NCI-H146 (cell line): ENCODE results near the gene NTN1.

Source experiments
- DNase-seq: peaks from one replicate; lab custom pipeline; 2025; lab: John Stamatoyannopoulos, UW

NTN1 gene

DNA sequence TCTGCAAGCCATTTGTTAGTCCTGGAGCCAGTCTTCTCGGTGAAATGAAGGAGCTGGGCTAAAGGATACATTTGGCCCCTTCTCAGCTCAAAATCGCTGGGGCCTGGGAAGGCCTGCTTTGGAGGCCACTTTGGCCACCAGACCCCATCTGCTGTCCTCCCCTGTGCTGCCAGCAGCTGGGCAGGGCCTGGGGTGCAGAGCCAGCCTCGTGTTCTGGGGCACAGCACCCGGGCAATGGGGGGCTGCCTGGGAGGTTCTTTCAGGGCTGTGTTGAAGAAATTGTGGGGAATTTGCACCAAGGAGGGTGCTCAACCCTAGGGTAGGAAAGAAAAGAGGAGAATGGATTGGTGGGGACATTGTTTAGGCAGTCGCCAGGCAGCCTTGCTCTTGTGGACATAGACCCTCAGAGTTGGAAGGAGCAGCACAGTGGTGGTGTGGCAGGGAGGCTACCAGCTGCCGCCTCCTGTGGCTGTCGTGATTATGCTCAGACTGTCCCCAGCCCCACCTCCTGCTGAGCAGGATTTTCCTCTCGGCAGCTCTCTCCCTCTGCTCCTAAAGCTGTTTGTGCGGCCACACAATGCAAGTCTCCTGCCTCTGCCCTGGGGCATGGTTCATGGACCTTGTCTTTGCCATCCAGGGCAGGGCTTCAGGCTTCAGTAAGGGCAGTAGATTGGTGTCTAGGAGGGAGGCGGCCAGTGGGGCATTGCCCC lies 174.8 kb downstream of the NTN1 start:
- DNase-seq, result peak; percentile 96

DNA sequence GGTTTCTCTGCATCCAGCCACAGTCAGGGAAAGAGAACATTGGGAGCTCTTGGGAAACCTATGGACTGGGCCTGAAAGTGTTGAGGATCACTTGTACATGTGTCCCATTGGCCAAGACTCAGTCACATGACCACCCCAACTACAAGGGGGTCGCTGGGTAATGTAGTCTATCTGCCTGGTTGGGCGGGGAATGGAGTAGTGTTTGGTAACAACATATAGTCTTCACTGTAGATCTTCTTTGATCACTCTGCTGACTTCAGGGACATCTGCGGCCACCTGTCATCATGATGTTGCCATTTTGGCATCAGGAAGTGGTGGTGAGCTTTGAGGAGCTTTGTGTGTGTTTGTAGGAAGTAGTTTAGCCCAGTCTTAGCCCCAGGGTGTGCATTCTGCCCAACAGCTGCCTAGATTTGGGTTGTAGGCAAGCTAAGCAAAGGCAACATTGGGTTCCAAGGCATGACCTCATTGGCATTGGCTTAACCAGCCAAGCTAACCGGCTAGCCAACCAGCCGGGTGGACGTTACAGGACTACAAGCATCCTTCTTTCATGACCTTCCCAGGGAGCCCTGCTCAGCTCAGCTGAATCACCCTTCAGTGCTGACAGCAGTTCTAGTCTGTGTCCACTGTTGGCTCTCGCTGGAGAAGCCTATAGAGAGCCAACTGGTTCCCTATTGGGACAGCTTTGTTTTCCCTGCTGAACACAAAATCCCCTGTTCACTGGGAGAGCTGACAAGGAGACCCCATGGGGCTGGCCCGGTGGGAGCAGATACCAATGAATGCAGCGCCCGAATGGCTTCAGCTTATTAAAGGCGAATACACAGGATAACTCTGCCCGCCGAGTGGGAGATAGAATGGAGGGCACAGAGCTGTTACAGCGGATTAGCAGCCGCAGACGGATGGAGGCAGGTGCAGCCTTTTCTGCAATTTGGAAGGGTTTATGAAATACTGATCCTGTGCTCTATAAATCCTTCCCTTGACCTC lies 178.6 kb downstream of the NTN1 start:
- peak; percentile 32 for DNase-seq

DNA sequence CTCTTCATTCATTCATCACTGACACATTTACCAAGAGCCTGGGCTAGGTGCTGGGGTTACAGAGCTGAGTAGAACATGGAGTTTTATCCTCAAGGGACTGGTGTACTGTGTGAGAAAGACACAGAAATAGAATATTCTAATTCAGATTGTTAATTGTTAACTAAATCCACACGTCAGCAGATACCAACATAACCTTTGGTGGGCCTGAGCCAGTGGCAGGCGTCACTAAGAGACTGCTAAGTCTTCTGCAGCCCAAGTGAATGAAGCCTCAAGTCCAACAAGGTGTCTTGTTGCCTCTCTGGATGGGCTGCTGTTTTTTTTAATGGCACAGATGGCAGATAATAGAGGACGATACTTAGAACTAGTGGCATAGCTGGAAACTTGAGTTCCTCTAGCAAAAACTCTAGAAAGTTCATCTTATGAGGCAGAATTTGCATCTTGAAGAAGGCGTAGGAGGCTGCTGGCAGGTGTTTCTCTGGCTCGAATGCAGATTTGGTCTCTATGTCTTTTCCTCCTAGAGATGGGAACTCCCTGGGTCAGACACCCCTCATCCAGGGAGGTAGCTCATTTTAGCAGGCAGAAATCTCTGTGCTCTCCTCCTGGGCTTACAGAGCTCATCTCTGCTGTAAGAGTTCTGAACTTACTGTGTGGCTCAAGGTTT lies 179.5 kb downstream of the NTN1 start:
- DNase-seq, result no peak

DNA sequence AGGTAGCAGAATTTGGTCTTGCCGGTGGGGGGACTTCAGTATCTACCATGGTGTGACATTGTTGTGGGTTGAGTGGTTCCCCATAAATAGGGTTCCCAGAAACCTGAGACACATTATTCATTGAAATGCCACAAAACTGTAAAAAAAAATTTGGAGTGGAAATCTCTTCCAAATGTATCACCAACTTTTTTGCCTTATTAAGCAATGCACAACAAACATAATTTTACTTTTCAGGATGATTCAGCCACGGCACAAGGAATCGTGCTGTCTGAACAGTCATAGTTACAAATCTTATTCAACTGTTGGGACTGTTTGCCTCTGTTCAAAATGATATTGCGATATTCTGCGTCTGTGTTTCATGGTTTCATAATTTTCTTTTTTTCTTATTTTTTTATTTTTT lies 181.2 kb downstream of the NTN1 start:
- no peak for DNase-seq

DNA sequence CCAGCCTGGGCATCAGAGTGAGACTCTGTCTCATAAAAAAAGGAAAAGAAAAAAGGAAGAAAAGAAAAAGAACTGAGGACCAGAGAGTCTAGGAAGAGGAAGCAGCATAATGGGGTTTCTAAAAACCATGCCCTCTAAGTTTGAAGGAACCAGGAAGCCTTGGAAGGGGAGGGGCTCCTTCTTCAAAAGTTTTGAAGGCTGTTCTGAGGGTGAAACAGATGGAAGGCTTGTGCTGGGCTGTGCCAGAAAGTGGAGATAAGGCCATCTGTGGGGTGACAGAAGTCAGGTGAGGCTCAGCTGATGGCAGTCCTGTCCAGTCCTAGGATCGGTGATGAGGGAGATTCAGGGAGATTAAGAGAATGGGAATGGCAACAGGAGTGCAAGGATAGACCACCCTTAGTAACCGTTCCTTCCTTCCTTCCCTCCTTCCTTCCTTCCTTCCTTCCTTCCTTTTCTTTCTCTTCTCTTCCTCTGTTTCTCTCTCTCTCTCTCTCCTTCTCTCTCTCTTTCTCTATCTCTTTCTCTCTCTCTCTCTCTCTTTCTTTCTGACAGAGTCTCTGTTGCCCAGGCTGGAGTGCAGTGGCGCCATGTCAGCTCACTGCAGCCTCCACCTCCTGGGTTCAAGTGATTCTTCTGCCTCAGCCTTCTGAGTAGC lies 182.6 kb downstream of the NTN1 start:
- no peak for DNase-seq

DNA sequence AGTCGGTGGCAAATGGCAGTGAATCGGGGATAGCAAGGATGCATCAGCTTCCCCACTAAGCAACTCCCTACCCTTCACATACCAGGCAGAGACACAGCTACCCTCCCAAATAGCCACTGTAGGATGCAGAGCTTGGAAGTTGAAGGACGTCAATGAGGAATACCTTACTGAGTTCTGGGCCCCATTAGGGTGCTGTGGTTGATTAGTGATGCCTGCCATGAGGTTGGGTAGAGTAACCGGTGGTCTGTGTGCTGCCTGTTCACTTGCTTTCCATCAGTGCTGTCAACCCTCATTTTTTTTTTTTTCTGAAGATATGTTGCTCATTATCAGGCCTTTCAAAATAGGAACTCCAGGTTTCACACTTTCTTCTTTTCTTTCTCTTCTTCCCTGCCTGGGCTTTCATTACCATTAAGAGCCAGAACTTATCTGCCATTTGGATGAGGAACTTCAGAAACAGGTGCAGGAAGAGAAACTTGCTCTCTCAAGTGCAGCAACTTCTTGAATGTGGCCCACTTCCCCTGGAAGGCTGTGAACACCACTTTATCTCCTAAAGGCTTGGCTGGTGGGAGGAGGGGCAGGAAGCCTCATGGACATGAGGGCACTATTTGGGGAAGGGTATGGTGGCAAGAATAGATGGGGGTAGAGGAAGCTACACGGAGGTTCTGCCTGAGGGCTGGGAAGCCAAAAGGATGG lies 183.5 kb downstream of the NTN1 start:
- no peak for DNase-seq

DNA sequence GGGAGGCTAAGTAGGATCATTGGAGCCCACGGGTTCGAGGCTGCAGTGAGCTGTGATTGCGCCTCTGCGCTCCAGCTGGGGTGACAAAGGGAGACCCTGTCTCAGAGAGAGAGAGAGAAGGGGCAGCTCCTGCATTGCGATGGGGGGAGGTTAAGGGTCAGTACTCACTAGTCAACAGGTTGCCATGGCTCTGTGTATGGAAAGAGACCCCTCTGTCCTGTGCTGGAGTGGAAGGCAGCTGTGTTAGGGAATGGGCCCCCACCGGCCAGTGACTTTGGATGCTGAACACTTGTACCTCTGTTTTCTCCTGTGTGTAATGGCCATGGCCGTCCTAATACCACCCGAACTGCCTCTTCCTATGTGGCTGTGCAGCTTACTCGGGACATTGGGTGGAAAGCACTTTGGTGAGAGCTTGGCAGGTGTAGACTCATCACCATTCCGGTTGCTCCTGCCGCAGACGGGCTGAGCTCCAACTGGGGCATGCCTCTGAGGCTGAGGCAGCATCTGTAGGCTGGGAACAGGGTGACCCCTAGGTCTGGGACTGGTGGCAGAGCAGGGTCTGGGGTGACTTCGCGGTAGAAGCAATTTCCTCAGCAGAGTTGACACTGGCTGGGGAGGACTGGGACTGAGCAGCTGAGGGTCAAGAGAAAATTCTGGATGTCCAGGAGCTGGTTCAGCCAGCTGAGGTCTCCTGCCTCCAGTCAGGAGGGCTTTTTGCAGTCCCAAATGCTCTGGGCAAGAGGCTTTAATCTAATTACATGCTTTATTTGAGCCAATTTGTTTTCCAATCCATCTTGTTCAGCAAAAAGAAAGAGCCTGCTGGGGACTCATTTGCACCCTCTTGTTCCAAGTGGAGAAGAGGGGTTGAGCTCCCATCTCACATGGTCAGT lies 184.5 kb downstream of the NTN1 start:
- DNase-seq, result no peak

DNA sequence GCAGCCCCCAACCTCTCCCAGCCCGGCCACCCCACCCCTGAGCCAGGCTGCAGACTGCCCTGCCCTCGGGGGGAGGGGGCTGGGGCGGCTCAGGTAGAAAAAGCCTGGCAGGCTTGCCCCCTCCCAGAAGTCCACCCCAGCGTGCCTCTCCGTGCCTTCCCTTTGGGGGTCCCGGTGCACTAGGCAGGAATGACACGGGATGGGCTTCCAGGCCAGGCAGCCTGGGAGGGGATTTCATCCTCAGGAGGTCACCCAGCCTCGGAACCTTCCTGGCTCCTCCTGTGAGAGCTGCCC lies 185.0 kb downstream of the NTN1 start:
- DNase-seq, result no peak

DNA sequence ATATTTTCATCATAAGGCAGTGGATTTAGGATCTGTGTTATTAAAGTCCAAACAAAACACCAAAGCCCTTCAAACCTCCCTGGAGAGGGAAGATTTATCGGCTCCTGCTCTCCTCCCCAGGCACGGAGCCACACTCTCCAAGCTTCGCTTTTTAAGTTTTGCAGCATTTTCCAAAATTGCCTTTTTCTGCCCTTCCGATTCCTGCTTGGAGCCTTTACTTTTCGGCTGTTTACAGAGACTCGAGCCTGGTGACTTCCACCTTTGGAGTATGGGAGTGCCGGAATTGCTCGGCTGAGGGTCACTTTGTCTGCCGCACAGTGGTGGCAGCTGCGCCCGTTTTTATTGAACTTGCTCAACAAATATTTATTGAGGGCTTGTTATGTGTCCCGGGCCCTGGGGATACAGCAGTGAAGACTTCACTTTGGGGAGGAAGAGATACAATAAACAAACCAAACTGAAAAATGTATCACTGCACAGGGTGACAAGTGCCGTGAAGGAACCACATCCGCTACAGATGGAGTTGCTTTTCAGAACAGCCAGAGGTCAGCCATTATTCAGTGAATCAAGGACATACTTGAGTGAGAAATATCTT lies 185.5 kb downstream of the NTN1 start:
- peak; percentile 63 for DNase-seq

DNA sequence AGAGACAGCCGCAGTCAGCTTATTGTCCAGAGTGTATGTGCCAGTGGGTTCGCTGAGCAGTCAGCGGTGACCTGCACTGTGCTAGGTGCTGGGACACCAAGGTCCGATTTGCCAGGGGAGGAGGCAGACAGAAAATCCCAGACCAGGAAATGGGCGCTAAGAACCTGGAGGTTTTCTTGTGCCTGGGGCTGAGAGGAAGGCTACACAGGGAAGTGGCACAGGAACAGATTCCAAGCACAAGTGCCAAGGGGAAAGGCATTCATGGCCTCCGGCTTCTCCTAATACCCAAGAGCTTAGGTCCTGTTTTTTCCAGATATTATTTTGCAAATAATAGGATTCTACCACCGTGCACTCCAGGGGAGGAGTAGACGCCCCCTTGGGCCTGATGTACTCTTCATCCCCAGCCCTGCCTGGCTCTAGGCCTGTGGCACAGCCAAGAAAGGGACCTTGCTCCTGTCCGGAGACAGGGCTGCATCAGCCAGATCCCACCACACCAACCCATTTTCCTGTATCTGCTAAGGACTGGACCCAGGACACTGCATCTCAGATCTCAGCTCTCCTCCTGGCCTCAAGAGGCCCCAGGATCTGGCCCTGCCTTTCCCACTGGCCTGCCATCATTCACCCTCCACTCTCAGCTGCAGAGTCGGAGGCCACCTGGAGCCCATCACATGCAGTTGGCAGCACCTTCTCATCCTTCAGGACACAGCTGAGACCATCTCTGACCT lies 187.2 kb downstream of the NTN1 start:
- DNase-seq, result no peak

DNA sequence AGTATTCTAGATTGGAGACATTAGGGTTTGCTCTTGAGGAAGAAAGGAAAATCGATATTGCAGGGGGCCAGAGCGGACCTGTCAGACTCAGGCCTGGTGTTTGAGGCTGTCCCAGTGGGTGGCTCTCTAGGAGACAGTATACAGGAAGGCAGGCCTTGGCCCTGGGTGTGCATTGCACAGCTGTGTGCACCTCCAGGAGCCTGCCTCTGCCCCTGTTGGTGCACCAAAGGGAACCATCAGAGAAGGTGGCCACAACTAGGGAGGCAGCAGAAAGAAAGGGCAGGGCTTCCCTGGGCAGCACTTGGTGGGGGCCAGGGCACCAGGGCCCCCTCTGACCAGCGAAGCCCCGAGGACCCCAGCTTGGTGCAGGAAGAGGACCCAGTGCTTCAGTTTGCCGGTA lies 188.0 kb downstream of the NTN1 start:
- DNase-seq, result no peak

DNA sequence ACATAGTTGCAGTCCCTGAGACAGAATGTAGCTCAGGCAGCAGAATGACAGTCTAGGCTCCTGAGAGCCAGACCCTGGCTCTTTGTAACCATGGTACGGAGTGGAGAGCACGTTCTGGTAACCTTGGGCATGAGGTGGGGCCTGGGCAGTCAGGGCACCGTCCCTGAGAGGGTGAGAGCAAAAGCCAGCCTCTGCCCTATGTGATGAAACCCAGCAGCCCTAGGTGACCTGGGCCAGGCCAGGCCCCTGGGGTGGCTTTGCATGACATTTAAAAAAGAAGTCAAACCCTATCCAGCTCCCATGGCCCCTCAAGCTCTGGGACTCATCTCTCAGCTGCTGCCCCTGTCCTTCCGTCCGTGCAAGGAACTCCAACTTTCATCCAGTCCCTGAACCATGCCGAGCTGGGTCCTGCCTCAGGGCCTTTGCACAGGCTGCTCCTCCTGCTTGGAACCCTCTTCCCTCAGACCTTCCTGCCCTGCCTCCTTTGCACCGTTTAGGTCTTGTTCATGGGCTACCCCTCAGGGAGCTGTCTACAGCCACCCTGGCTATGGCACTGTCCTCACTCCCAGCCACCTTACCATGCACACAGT lies 188.6 kb downstream of the NTN1 start:
- DNase-seq, result no peak

DNA sequence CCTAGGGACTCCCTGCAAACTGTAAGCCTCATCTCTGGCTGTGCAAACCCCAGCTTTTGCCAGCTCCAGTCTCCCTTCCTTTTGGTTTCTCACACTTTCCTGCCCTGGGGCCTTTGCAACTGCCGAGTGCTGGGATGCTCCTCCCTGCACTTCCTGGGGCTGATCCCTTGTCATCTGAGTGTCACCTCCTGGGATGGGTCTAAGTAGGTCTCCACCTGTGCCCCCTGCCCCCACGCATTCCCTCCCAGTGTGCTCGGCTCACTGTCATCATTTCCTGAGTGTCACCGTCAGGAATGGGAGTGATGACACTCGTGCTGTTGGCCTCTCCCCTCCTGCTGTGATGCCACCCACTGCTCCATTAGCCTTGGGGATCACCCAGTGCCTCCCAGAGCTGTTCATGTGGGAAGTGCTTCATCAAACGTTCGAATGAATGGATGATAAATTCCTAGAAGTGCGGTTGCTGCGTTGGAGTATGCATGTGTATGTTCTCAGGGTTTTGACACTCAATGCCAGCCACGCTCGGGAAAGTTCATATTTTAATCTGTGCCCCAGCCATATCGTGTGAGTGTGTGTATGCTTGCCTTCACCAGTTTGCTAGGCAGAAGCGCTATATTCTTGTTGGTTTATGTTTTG lies 189.9 kb downstream of the NTN1 start:
- DNase-seq, result peak; percentile 76

DNA sequence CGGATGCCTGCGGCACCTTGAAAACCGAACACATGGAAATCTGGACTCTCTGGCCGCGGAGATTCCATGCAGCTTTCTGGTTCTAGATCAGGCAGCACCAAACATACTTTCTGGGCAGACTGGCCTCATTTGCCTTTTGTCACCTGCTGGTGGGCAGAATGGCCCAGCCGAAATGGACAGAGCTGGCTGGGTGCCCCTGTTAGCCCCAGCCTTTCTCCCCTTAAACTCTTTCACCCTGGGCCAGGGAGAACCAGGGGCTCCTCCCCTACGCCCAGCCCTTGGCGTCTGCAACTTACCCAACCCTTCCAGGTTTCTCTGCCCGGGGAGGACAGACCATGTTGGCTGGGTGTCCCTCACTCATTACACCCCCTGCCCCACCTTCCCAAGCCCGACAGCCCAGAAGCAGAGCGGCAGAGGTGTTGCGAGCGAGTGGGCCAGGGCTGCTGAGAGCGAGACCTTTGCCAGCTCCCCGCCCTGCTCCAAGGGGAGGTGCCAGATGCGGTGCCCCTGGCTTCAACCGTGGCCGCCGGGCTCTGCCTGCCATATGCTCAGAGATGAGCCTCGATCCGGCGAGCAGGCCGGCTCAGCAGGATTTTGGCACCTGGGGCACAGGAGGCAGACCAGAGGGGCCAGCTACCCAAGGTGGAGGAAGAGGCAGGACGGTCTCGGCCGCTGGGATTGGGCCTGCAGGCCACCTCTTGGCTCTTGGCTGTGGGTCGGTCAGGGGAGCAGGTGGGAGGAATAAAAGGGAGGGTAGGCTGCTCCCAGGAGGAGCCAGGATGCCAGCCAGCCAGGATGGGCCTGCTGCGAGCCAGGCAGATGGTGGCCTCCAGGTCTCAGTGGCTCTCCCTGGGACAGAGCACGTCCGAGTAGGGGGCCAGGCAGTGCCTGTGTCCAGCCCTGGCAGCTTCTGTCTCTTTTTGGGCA lies 191.3 kb downstream of the NTN1 start:
- DNase-seq, result no peak

DNA sequence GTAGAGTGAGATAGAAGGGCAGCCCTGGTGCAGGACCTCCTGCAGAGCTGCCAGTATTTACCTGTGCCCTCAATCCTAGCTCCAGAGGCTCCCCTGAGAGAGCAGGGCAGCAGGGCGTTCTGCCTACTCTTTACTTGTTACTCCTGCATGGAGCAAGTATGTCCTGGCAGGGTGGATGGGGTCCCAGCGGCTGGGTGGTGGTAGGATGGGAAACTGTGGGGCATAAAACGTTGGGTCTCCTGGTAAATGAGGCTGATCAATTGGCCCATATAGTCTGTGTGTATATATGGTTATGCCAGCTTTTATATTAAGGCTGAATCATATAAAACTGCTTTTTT lies 192.0 kb downstream of the NTN1 start:
- no peak for DNase-seq

DNA sequence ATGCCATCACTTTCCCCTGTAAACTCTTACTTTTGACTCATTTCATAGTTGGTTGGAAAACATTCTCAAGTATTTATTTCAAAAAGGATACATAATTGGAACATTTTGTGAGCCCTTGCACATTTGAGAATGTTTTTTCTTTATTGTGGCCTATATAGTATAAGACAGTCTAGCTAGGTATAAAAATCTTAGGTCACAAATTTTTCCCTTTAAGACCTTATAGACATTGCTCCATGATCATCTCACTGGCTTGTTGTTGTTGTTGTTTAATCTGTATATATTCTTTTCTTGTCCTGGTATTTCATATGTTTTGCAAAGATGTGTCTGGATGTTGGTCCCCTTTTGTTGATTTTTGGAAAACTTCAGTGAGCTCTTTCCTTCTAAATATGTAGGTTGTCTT lies 194.2 kb downstream of the NTN1 start:
- DNase-seq, result no peak

DNA sequence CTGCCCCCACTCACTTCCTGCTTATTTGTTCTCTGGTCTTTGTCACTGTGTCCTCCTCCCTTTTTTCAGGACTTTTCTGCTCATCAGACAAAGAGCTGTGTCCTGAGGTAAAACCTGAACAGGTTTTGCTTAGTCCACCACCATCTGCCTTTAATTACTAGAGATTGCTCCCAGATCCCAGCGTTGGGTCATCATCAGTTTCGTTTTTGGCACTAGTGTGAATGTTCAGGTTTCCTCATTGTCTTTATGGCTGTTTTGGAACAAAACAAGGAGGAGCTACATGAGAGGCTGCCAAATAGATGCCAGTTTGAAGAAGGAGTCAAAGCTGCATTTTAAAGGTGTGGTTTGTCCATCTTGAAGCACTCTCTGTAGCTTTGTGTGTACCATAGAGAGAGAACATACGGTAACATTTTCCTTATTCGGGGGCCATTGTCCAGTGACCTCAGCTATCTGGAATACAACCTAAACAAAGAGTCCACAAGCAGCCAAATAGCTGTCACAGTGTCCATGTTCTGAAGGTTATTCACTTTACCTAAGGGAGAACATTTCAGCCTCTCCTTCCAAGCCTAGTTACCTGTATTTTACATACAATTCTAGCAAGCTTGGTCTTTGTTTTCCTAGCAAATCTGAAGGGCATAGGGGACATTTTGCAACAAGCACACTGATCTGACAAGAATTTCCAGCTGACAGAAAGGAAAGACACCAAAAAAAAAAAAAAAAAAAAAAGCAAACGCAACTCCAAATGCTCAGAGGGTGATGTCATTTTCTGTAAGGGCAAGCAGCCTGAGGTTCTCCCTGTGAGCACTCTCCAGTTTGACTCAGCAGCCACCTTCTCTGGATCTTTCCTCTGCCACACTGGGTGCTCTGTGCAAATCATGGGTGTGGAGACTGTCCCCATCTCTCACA lies 196.1 kb downstream of the NTN1 start:
- DNase-seq, result peak; percentile 22
